Non-pigmented ciliary epithelial cell (primary cell): ENCODE data around the gene CDC45.

Source experiments
- DNase-seq: peaks from one replicate; pipeline ENCODE4 v3.0.0-alpha.2; 2010; ENCODE audit warnings: low read depth

Gene CDC45

DNA sequence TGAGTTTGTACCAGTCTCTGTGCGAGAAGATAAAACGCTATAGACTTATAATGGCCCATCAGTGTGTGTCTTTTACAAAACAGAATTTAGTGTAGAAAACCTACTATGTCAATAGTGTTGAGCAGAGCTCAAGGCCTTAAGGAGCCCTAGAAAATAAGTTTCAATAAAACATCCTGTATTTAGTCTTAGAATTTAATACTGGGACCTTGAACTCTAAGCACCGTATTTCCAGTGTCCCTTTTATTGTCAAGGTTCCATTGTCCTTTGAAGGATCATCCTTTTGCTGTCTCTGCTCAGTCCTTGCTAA lies 16.6 kb downstream of the CDC45 start:
- DNase-seq: no peak

DNA sequence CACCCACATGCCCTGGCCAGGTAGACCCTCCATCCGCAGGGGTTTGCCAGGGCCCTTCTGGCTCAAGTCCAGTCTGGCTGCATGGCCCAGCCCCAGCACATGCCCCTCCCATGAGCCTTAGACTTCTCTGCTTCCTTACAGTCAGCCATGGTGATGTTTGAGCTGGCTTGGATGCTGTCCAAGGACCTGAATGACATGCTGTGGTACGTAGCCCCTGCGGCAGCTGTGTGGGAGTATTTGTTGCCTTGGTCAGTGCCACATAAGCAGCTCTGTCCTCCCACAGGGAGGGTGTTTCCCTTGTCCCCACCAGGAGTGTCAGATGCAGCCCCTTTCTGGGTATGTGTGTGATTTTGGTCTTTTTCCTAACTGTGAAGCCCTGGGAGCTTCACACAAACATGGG lies 17.5 kb downstream of the CDC45 start:
- DNase-seq: peak; percentile 93

DNA sequence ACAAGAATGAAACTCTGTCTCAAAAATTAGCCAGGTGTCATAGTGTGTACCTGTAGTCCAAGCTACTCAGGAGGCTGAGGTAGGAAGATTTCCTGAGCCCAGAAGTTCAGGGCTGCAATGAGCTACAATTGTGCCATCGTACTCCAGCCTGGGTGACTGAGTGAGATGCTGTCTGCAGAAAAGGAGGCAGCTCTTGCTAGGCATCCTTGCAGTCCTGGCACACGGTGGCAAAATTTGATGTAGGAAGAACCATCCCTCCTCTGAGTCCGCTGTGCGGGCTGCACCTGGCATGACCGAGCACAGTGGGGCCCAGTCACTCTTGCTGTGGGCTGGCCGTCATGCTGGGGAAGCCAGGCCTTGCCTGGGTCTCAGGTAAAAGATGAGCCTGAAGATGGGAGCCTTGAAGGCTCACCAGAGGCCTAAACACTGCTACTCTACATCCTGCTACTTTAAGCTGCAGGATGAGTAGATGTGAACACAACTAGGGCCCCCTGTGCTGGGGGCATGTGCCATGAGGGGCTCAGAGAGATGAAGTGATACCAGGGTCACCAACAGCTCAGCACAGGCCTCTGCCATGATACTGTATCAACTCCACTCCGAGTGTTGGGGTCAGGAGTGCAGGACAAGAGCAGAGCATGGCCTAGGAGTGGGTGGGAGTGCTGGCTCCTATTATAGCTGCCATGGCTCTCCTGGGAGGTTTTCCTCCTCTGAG lies 18.6 kb downstream of the CDC45 start:
- DNase-seq: no peak

GRCh38 chr22:19498866-19499190 lies 19.1 kb downstream of the CDC45 start:
- DNase-seq: no peak

DNA sequence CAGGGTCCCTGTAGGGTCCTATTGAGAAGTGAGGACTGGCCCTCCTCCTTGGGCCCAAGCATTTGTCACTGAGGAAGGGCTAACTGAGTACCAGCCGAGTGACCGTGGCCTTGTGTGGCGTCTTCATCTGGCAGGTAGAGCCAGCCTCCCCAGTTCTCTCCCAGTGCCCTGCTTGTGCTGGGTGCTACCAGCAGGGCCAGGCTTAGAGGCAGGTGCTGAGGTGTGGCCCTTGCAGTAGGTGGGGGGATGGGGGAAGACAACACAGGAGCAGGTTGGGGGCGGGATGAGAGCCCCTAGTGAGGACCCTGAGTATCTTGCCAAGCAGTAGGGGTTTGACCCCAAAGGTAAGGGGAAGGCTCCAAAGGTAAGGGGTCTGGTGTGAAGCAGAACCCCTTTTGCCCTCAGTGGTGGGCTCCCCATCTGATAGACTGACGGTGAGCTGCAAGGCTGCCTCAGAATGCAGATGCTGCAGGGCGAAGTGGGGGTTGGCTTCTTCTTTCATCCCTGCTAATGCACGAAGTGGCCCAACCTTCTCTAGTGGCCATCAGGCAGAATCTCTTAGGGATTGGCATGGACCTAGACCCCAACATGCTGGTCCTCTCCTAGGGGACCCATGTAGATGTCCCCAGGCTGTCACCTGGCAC lies 19.6 kb downstream of the CDC45 start:
- DNase-seq: no peak

GRCh38 chr22:19499880-19500242 lies 20.1 kb downstream of the CDC45 start:
- DNase-seq: no peak

DNA sequence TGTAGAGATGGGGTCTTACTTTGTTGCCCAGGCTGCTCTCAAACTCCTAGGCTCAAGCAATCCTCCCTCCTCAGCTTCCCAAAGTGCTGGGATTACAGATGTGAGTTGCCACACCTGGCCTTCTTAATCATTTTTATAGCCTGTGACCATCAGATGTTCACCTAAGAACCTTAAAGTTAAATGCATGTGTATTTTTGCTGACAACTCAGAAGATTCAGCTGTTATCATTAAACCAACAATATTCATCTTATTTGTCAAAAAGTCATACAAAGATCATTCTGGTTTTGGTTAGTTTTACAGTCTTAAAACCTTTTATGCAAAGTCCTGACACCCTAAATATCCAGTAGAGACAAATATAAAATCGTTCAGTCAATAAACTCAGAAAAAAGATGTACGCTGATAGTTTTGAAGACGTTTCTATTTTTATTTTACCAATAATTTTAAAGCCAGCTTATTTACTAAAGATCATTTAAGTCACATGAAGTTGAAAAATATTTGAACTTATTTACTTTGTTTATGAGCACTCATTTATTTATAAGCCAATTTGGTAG lies 22.3 kb downstream of the CDC45 start:
- no peak for DNase-seq

GRCh38 chr22:19503367-19503766 lies 23.6 kb downstream of the CDC45 start:
- DNase-seq: no peak

- no peak for DNase-seq
Measured at GRCh38 chr22:19503869-19504268, 24.1 kb downstream of the CDC45 start.

GRCh38 chr22:19504900-19505734 lies 25.4 kb downstream of the CDC45 start:
- no peak for DNase-seq

DNA sequence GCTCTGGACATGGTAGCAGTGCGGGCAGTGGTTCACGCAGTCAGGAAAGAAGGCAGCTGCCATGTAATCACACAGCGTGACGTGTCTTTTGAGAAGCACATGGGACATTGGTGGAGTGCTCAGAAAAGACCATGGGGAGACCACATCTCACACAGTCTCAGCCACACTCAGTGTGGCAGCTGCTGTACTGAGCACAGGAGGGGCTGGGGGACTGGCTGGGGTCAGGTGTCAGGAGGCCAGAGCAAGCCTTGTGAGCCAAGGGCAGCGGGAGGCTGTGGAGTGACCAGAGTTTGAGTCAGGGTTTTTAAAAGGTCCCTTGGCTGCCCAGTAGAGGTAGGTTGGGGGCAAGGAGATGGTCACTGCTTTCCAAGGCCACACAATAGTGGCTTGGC lies 26.0 kb downstream of the CDC45 start:
- DNase-seq: no peak

DNA sequence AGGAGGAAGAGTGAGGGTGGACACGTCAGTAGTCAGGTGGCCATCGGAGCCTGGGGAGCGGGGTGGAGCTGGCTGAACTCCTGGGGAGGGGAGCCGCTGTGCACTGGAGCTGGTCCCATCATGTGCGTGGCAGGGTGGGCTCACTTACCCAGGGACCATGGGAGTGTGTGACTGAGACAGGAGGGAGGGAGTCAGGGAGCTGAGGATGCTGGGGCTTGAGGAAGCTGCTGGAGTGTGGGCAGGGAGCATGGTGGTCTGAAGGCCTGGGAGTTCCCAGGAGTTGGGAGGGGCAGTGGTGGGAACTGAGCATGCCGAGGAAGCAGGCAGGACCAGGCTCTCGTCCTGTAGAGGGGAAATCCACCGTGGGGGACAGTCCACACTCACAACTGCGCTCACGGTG lies 26.5 kb downstream of the CDC45 start:
- DNase-seq: no peak

GRCh38 chr22:19507534-19507861 lies 27.8 kb downstream of the CDC45 start:
- DNase-seq: no peak

DNA sequence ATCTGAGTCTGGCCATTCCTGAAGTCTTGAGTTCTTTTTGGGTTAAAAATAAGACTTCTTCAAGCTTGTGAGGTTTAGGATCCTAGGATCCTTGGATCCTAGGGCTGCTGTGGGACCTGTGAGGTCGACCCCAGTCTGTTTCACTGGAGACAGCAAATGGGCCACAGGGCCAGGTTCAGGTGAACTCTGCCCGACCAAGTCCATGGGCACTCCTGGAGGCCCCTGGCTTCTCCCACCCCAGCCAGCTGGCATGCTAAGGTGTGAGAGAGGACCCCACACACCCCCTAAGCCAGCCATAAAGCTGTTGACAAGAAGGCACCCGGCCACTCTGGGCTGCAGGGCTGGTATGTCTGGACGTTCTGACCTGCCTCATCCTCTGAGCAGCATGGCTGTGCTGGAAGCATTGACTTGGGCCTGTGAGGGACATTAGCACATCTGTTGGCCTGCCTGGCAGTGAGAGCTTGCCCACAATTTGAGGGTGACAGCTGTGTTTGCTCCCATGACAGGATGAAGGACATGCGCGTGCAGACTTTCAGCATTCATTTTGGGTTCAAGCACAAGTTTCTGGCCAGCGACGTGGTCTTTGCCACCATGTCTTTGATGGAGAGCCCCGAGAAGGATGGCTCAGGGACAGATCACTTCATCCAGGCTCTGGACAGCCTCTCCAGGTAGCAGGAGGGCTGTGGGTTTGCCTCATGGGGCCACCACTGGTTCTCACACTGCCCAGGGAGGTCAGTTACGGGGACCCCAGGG lies 28.5 kb downstream of the CDC45 start:
- no peak for DNase-seq

DNA sequence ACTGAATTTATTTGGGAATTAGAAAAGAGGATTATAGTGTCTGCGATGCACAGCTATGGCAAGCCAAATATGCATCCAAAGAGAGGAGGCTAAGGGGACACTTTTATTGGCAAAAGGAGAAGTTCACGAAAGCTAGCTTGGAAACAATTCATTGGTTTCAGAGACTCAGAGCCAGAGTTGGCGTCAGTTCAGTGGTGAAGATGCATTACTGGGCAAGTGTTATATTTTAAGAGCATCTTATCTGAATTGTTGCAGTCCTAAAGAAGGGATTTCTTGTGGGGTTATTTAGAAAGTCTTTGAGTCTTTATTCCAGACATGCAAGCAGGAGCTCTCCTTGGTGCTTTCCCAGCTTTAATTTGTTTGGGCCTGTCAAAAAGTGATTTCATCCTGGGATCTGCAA lies 29.5 kb downstream of the CDC45 start:
- DNase-seq: no peak

GRCh38 chr22:19509923-19510322 lies 30.2 kb downstream of the CDC45 start:
- DNase-seq: no peak

GRCh38 chr22:19510919-19511341 lies 31.2 kb downstream of the CDC45 start:
- no peak for DNase-seq

DNA sequence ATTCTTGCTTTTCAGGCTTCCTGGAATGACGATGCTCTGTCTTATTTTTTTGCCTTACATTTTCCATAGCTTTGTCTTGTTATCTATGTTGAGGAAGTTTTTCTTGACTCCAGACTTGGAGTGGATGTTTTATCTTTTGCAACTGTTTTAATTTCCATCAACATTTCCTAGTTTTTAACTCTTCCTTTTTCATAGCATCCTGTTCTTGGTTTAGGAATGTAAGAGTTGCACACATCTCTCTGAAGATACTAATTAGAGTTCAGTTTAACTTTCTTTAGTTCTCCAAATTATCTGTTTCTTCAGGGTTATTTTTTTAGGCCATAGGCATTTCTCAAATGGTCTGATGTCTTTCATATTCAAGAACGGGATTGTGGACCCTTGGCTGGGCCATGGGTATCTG lies 34.1 kb downstream of the CDC45 start:
- DNase-seq: no peak

GRCh38 chr22:19514831-19515565 lies 35.3 kb downstream of the CDC45 start:
- DNase-seq: no peak

DNA sequence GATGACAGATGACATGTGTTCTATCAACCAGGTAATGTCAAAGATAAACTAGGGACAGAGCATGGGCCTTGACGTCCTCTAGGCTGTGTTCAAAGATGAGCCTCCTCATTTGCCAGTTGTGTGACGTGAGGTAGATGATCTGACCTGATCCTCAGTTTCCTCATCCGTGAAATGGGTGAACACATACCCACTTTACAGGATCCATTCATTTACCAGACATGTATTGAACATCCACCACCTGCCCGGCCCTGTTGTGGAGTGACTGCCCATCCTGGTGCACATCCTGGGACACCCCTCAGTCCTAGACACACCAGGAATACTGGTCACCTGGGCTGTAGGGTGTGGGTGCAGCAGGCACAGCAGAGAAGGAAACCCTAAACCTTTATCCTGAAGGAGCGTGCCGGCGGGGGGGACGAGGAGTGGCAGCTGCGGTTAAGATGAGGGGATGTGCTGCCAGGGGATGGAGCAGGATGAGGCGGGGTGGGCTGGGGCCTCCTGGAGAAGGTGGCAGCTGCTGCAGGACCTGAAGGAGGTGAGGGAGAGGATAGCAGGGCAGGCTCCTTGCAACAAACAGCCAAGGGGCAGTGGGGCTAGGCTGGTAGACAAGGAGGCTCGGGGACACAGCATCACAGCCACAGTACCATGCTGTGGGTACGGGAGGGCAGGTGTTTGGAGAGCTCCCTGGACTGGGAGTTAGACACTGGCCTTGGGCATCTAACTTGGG lies 36.1 kb downstream of the CDC45 start:
- no peak for DNase-seq
